GM19372 (cell line): ENCODE data around the gene MYO1G.
"Not testable (repeated sequence)": the region's sequence is repeated elsewhere in the genome, so short reads cannot be mapped to it uniquely, and the experiment has no call there.

Experiments
- ATAC-seq: cut with Tn5 transposase; IDR thresholded peaks from one replicate; pipeline ENCODE4 v1.9.1; 2021; ENCODE audit warnings: mild to moderate bottlenecking, low read depth, moderate library complexity; ENCODE audit not compliant: unreplicated experiment

Gene MYO1G

GRCh38 chr7:44945479-44945878, 33.3 kb downstream of the MYO1G start:
- ATAC-seq, result no peak

DNA sequence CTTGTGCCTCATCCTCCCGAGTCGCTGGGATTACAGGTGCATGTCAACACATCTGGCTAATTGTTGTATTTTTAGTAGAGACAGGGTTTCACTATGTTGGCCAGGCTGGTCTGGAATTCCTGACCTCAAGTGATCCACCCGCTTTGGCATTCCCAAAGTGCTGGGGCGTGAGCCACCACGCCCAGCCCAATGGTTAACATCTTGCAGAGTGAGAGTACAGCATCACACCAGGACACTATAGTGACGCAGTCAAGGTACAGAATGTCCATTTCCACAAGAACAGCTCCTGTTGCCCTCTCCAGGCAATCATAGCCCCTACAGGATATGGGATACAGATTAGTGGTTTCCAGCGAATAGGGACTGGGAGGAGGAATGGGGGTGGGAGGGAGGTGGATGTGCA, 34.0 kb downstream of the MYO1G start:
- no peak for ATAC-seq

DNA sequence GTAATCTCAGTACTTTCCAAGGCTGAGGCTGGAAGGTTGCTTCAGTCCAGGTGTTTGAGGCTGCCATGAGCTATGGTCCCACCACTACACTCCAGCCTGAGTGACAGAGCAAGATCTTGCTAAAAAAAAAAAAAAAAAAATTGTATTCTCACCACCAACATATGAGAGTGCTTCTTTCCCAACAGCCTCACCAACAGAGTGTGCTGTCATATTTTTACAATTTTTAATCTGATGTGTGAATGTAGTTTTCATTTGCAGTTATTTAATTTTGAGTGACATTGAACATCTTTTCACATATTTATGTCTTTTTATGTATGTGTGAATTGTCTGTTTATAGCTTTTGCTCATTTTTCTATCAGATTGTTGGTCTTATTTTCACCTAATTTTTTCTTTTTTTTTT, 35.2 kb downstream of the MYO1G start:
- ATAC-seq, result no peak

DNA sequence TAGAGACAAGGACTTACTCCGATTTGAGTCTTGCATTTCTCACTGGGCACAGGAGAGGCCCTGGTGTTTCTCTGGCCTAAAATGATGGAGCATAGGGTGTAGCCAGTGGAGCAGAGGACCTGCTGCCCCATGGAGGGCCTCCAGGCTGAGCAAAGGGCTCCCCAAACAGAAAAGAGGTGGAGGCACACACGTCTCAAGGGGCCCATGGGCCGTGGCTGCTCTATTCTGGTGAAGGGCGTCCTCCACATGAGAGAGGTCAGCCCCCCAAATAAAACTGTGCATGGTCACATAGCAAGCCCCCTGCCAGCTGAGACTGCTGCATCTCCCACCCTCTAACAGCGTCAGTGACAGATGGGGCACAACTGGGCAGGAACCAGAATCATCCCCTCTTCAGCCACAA, 41.4 kb downstream of the MYO1G start:
- no peak for ATAC-seq

DNA sequence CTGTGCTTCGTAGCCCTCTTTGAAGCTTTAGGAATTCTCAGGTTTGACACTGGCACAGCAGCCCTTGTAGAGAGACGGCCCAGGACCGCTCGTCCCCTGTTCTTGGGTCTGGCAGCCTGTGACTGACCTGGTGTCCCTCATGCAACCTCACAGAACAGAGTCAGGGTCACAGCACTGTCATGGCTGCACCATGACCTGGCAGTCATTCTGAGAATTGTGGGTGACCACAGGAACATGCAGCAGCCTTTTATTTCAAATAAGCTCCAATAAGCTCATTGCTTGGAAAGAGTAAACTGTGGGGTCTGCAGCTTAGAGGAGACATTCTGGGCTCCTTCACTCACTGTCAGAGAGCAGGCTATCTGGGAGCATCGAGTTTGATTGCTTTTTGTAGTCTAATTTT, 42.5 kb downstream of the MYO1G start:
- no peak for ATAC-seq

- no peak for ATAC-seq
Observed at GRCh38 chr7:44935583-44935982, 43.2 kb downstream of the MYO1G start.

GRCh38 chr7:44935016-44935415, 43.8 kb downstream of the MYO1G start:
- no peak for ATAC-seq

DNA sequence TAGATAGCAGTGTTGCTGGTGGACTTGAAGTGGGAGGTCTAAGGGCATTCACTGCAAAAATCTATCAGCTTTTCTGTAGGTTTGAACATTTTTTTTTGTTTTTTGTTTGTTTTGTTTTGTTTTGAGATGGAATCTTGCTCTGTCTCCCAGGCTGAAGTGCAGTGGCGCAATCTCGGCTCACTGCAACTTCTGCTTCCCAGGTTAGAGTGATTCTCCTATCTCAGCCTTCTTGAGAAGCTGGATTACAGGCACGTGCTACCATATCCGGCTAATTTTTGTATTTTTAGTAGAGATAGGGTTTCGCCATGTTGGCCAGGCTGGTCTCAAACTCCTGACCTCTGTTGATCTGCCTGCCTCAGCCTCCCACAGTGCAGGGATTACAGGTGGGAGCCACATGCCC, 44.3 kb downstream of the MYO1G start:
- ATAC-seq, result not testable (repeated sequence)

DNA sequence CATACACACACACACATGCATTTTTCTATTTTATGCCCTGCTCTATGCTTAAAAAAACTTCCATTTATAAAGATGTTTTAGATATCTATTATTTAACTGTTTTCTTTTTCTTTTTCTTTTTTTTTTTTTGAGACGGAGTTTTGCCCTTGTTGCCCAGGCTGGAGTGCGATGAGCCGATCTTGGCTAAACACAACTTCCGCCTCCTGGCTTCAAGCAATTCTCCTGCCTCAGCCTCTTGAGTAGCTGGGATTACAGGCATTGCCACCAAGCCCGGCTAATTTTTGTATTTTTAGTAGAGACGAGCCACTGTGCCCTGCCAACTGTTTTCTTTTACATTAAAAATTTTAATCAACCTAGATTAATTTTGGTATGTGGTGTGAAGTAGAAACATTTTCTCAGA, 47.9 kb downstream of the MYO1G start:
- ATAC-seq, result no peak

GRCh38 chr7:44922351-44922694, 56.5 kb downstream of the MYO1G start:
- ATAC-seq, result peak; percentile 22

DNA sequence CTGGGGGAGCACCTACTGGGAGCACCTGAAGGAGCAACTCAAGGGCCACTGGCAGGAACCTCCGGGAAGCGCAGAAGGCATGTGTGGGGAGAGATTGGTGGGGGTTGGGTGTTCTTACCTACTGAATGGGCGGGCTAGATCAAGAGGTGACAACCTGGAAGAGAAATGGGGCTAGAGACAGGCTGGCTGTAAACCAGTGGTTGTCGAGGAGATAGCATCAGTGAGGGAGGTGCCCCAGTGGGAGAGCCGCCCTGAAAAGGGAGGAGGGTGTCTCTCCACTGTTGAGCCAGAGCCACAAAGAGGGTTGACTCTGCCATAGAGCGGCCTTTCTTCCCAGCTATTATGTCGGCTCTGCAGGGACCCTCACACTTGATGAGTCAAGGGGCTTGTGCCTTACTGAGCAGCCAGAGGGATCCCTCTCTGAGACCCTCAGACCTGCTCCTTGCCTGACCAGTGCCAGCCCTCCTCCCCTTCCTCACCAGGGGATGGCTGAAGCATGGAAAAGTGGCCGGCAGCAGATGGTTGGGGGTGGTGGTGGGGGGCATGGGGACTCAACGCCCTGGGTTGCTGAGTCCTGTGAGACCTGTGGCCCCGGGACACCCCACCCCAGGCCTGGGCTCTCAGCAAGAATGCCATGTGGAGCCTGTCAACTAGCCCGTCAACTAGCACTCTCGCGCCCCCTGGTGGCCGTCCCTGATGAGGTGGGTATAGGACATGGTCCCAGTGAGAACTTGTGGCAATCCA, 57.0 kb downstream of the MYO1G start:
- ATAC-seq, result peak; percentile 82

- ATAC-seq, result no peak
Observed at GRCh38 chr7:44920119-44920518, 58.7 kb downstream of the MYO1G start.

DNA sequence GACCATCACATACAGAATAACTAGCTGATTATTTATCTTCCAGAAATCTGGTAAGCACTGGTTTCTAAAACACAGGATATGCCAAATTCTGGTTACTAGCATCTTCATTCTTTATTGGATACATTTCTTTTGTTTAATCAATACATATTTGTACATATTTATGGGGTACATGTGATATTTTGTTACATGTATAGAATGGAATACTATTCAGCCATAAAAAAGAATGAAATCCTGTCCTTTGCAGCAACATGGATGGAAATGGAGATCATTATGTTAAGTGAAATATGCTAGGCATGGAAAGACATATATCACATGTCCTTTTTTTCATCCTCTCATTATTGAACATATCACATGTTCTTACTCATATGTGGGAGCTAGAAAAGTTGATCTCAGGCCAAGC, 60.8 kb downstream of the MYO1G start:
- ATAC-seq, result no peak

GRCh38 chr7:44917465-44917864, 61.4 kb downstream of the MYO1G start:
- no peak for ATAC-seq

DNA sequence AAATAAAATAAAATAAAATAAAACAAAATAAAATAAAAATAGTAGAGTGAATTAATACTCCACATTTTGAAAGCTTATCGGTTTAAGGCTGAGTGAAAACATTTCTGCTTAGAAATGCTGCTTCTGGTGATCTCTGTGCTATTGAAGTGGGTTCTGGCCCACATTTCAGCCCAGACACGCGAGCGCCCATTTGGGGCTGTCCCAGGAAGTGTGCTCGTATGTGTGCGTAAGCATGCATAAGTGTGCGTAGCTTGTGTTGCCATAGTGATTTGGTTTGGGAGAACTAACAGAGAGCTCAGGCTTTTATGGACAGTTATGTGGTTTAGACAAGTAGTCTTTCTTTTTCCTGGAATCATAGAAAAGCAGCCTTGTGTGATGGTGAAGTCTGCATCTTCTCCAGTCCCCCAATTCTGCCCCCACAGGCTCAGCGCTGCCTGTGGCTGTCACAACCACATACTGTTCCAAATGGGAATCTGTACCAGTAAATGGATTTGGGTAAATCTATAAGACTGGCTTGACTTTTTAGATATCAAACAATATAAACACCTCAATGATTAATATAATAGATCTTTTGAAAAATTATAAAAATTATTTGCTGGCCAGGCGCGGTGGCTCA, 63.7 kb downstream of the MYO1G start:
- peak; percentile 62 for ATAC-seq

- no peak for ATAC-seq
Observed at GRCh38 chr7:44912775-44913347, 66.0 kb downstream of the MYO1G start.
